Measurements from ENCODE around the gene UNC5CL. TPM values are rescaled to one million over a fixed set of nuclear protein-coding genes. Genes with fewer than 3 reads are reported as not detected.

The UNC5CL gene
- polyA plus RNA-seq, 4 donors: 4.5 to 10.8 (median 6.7) TPM

DNA sequence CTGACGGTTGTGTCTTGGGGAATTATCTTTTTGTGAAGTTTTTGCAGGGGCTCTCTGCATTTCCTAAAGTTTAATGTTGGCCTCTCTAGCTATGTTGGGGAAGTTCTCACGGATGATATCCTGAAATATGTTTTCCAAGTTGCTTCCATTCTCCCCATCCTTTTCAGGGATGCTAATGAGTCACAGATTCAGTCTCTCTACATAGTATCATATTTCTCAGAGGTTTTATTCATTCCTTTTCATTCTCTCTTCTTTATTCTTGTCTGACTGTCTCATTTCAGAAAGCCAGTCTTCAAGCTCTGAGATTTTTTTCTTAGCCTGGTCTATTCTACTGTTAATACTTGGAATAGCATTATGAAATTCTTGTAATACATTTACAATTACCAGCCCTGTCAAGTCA lies 61.3 kb downstream of the UNC5CL start:
- no peak for DNase-seq (ENCODE audit: low read depth in 4 of 4, low spot score in 2 of 4)

DNA sequence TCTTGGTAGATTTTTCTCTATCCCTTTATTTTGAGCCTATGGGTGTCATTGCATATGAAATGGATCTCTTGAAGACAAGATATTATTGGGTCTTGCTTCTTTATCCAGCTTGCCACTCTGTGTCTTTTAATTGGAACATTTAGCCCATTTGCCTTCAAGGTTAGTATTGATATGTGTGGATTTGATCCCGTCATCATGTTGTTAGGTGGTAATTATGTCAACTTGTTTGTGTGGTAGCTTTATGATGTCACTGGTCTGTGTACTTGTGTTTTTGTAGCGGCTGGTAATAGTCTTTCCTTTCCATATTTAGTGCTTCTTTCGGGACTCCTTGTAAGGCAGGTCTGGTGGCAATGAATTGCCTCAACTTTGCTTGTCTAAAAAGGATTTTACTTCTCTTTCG lies 61.9 kb downstream of the UNC5CL start:
- no peak for DNase-seq (ENCODE audit: low read depth in 4 of 4, low spot score in 2 of 4)

Other genes with a start within 250 kb of the UNC5CL start
- gene TSPO2, start 3.2 kb upstream of the UNC5CL start, polyA plus RNA-seq (ENCODE audit: insufficient read length in 4 of 4): under 1 TPM; 0.57 to 0.88 (median 0.72) TPM
- gene APOBEC2, start 14.0 kb upstream of the UNC5CL start, polyA plus RNA-seq (ENCODE audit: insufficient read length in 4 of 4): under 1 TPM in 3 of 4 donors, not detected in 1; 0.38 to 0.66 (median 0.52) TPM
- 10 to 100 TPM; 52.3 to 71.3 (median 57.8) TPM for gene OARD1, start 33.1 kb upstream of the UNC5CL start, polyA plus RNA-seq (ENCODE audit: insufficient read length in 4 of 4)
- gene NFYA, start 33.8 kb upstream of the UNC5CL start, polyA plus RNA-seq (ENCODE audit: insufficient read length in 4 of 4): 10 to 100 TPM; 45.6 to 53.7 (median 49.4) TPM
- gene TREML1, start 115.1 kb upstream of the UNC5CL start, polyA plus RNA-seq (ENCODE audit: insufficient read length in 4 of 4): 1 to 10 TPM in 1 of 4 donors, under 1 TPM in 3; 0.49 to 1.3 (median 0.96) TPM
- gene TREM2, start 123.9 kb upstream of the UNC5CL start, polyA plus RNA-seq (ENCODE audit: insufficient read length in 4 of 4): under 1 TPM; 0.28 to 0.55 (median 0.41) TPM
- gene TREML2, start 161.9 kb upstream of the UNC5CL start, polyA plus RNA-seq (ENCODE audit: insufficient read length in 4 of 4): under 1 TPM; 0.08 to 0.13 (median 0.12) TPM
- under 1 TPM in 2 of 4 donors, not detected in 2; 0.06 to 0.09 TPM for gene TREML4, start 189.1 kb upstream of the UNC5CL start, polyA plus RNA-seq (ENCODE audit: insufficient read length in 4 of 4)
- gene TREM1, start 247.5 kb upstream of the UNC5CL start, polyA plus RNA-seq (ENCODE audit: insufficient read length in 4 of 4): under 1 TPM in 2 of 4 donors, not detected in 2; 0.19 to 0.42 TPM

Data from left renal cortex interstitium (tissue), 4 donors.